ENCODE results near the gene TMEM161A. TPM values are rescaled to one million over a fixed set of nuclear protein-coding genes. Genes with fewer than 3 reads are reported as not detected.

Gene TMEM161A
- total and polyA plus RNA-seq, 3 donors from 2014 or later: 13.2 to 18.7 (median 17.4) TPM

- TF ChIP-seq POLR2A (IDR thresholded peaks at IDR 0.05): no peak
- no peak for TF ChIP-seq CTCF (IDR thresholded peaks at IDR 0.05)
- Histone ChIP-seq H3K27ac (no peak overlapping the region), H3K27me3 (no peaks in the 10 kb centered on the region), H3K36me3 (ENCODE audit: low read depth, missing control alignments) (no peaks in the 10 kb centered on the region), H3K9me3 (no peaks in the 10 kb centered on the region), H3K4me1 (no peaks in the 10 kb centered on the region), H3K4me3 (no peak overlapping the region)
- WGBS, 2 donors: 82 to 83% methylated on average over 4 to 7 of the region's 7 CpGs
- intact Hi-C loops (cut with DNase I; ENCODE audit: low total_unique reads): no loop called here
- DNase-seq: no peak
Observed at GRCh38 chr19:19162495-19162894, 24.2 kb upstream of the TMEM161A start.

GRCh38 chr19:19160461-19161035 is 22.3 kb upstream of the TMEM161A start:
- H3K9me3 ChIP-seq: no peaks in the 10 kb centered on the region
- no peak for DNase-seq
- H3K4me1 ChIP-seq: no peaks in the 10 kb centered on the region
- no peak overlapping the region for H3K4me3 ChIP-seq
- intact Hi-C loops (cut with DNase I; ENCODE audit: low total_unique reads): no loop called here
- 78 to 79% methylated on average over 12 to 26 of the region's 26 CpGs for WGBS, 2 donors
- no peaks in the 10 kb centered on the region for H3K27me3 ChIP-seq
- no peaks in the 10 kb centered on the region for H3K36me3 ChIP-seq (ENCODE audit: low read depth, missing control alignments)
- no peak for TF ChIP-seq POLR2A (IDR thresholded peaks at IDR 0.05)
- TF ChIP-seq CTCF (IDR thresholded peaks at IDR 0.05): no peak
- H3K27ac ChIP-seq: no peak overlapping the region

- intact Hi-C loops (cut with DNase I; ENCODE audit: low total_unique reads): no loop called here
- TF ChIP-seq POLR2A (IDR thresholded peaks at IDR 0.05) (no peak), CTCF (IDR thresholded peaks at IDR 0.05) (no peak)
- no peak overlapping the region for H3K4me3 ChIP-seq
Observed at GRCh38 chr19:19159534-19159933, 21.3 kb upstream of the TMEM161A start.

GRCh38 chr19:19157808-19158207 is 19.5 kb upstream of the TMEM161A start:
- no peak for DNase-seq
- WGBS, 2 donors: 86 to 93% methylated on average over 6 of the region's 6 CpGs
- H3K27ac ChIP-seq: no peak overlapping the region
- TF ChIP-seq CTCF (IDR thresholded peaks at IDR 0.05) (no peak), POLR2A (IDR thresholded peaks at IDR 0.05) (no peak)
- intact Hi-C loops (cut with DNase I; ENCODE audit: low total_unique reads): no loop called here
- no peaks in the 10 kb centered on the region for H3K27me3 ChIP-seq
- no peaks in the 10 kb centered on the region for H3K9me3 ChIP-seq
- H3K4me1 ChIP-seq: no peaks in the 10 kb centered on the region
- H3K4me3 ChIP-seq: no peak overlapping the region
- H3K36me3 ChIP-seq (ENCODE audit: low read depth, missing control alignments): no peaks in the 10 kb centered on the region

More at GRCh38 chr19:19159534-19159933, 21.3 kb upstream of the TMEM161A start:
- DNase-seq: no peak
- Histone ChIP-seq H3K36me3 (ENCODE audit: low read depth, missing control alignments) (no peaks in the 10 kb centered on the region), H3K27me3 (no peaks in the 10 kb centered on the region), H3K27ac (no peak overlapping the region), H3K9me3 (no peaks in the 10 kb centered on the region), H3K4me1 (no peaks in the 10 kb centered on the region)
- WGBS, 2 donors: 85 to 88% methylated on average over 4 of the region's 4 CpGs
